Measurements from ENCODE around the gene BIN2. TPM values are rescaled to one million over a fixed set of nuclear protein-coding genes. Genes with fewer than 3 reads are reported as not detected.

BIN2 gene
- total and polyA plus RNA-seq, 2 of the 4 experiments (the other 2 are of a cell fraction): not detected

- no peak overlapping the region for H3K18ac ChIP-seq (ENCODE audit: low read depth, low read length)
- CTCF ChIA-PET: interaction anchor here (0.5 kb wide), 1 partner anchor 35 kb away, joined by 7 read pairs; no protein-coding TSS in a partner anchor
- 71% methylated on average over 1 of the region's 2 CpGs; no CpG with 5 or more reads in 1 of the 2 experiments for WGBS, 2 experiments (ENCODE audit: extremely low coverage in 2 of 2, insufficient read length in 1 of 2)
- H2BK15ac ChIP-seq (ENCODE audit: low read depth, low read length): no peak overlapping the region
- no peak overlapping the region for H3K56ac ChIP-seq (ENCODE audit: extremely low read depth, insufficient read depth, low read length)
- no peak overlapping the region for H4K8ac ChIP-seq (ENCODE audit: low read depth in 2 of 2, low read length in 2 of 2)
- H3K4me3 ChIP-seq (ENCODE audit: insufficient read depth, low read depth, low read length): no peak overlapping the region
- no peaks in the 10 kb centered on the region for H3K4me1 ChIP-seq (ENCODE audit: control insufficient read depth, insufficient read depth, low read length)
- TF ChIP-seq FOS (IDR thresholded peaks at IDR 0.05; ENCODE audit: low read depth, low read length) (no peak), CEBPB (IDR thresholded peaks at IDR 0.05; ENCODE audit: low read depth, low read length) (no peak), SMC3 (IDR thresholded peaks at IDR 0.05; ENCODE audit: low read depth, low read length) (no peak), MAFK (IDR thresholded peaks at IDR 0.05; ENCODE audit: low read depth, low read length) (no peak), USF2 (IDR thresholded peaks at IDR 0.05; ENCODE audit: low read depth, low read length) (no peak), POLR2A (IDR thresholded peaks at IDR 0.05; ENCODE audit: low read depth, low read length) (no peak), BHLHE40 (IDR thresholded peaks at IDR 0.05; ENCODE audit: low read depth, low read length) (no peak), CHD1 (IDR thresholded peaks at IDR 0.05; ENCODE audit: low read depth, low read length) (no peak), ELK1 (IDR thresholded peaks at IDR 0.05; ENCODE audit: borderline replicate concordance, low read depth, low read length) (no peak), MAZ (IDR thresholded peaks at IDR 0.05; ENCODE audit: borderline replicate concordance, low read depth, low read length) (no peak), RAD21 (IDR thresholded peaks at IDR 0.05; ENCODE audit: low read length) (no peak), MXI1 (IDR thresholded peaks at IDR 0.05; ENCODE audit: borderline replicate concordance, low read depth, low read length) (no peak), CTCF (conservative IDR thresholded peaks at IDR 0.05; ENCODE audit: low read depth, low read length) (no peak), RCOR1 (IDR thresholded peaks at IDR 0.05; ENCODE audit: insufficient replicate concordance, low read length) (no peak), RFX5 (IDR thresholded peaks at IDR 0.05; ENCODE audit: low read depth, low read length) (no peak), NFE2L2 (IDR thresholded peaks at IDR 0.05; ENCODE audit: low read depth, low read length) (no peak)
- H4K5ac ChIP-seq (ENCODE audit: low read depth, low read length): no peak overlapping the region
- H3K9ac ChIP-seq (ENCODE audit: low read depth, low read length): no peak overlapping the region
- H3K23ac ChIP-seq (ENCODE audit: low read depth, low read length): no peak overlapping the region
- H2AK5ac ChIP-seq (ENCODE audit: low read depth, low read length): no peak overlapping the region
- no peaks in the 10 kb centered on the region for H4K20me1 ChIP-seq (ENCODE audit: insufficient read depth, low read length)
- DNase-seq (no peak), ATAC-seq (ENCODE audit: low read depth) (no peak)
- intact Hi-C loops (cut with micrococcal nuclease) (no loop called here), dilution Hi-C loops (cut with HindIII; ENCODE audit: low sequenced_read_pairs, unreplicated experiment) (no loop called here), in situ Hi-C loops (cut with MboI; ENCODE audit: low sequenced_read_pairs) (no loop called here)
- no peak overlapping the region for H2BK5ac ChIP-seq (ENCODE audit: low read depth, low read length, poor library complexity, severe bottlenecking)
- H3K27ac ChIP-seq (ENCODE audit: insufficient read depth, low read length): no peak overlapping the region
- H2BK120ac ChIP-seq (ENCODE audit: low read depth, low read length): no peak overlapping the region
- no peak overlapping the region for H3K4ac ChIP-seq (ENCODE audit: low read depth, low read length)
- no peak overlapping the region for H2AFZ ChIP-seq (replicated peaks; ENCODE audit: low read length, poor library complexity)
- no peaks in the 10 kb centered on the region for H3K79me1 ChIP-seq (ENCODE audit: low read depth in 1 of 2, low read length in 2 of 2)
- POLR2A ChIA-PET (ENCODE audit: unreplicated experiment): no interaction called here
- no peaks in the 10 kb centered on the region for H3K9me1 ChIP-seq (ENCODE audit: insufficient read depth, low read length)
- no peak overlapping the region for H4K91ac ChIP-seq (ENCODE audit: insufficient read depth, low read depth, low read length)
- H3K4me2 ChIP-seq (ENCODE audit: low read depth, low read length): no peak overlapping the region
- no TSS peak for BruUV-seq (replicated peaks)
- H3K27me3 ChIP-seq (ENCODE audit: control insufficient read depth, insufficient read depth, low read length): no peaks in the 10 kb centered on the region; the same call in 1 of the 2 replicates
- H3K36me3 ChIP-seq (ENCODE audit: control insufficient read depth, insufficient read depth, low read length): no peaks in the 10 kb centered on the region
- no peak overlapping the region for H2AK9ac ChIP-seq (replicated peaks; ENCODE audit: low read depth, low read length, poor library complexity)
- H3K9me3 ChIP-seq (ENCODE audit: control insufficient read depth, insufficient read depth, low read length): no peaks in the 10 kb centered on the region
- H3K14ac ChIP-seq (replicated peaks; ENCODE audit: low read depth, low read length): no peak overlapping the region
- H2BK20ac ChIP-seq (ENCODE audit: low read depth, low read length): no peak overlapping the region
Observed at GRCh38 chr12:51335931-51336330, 12.0 kb upstream of the BIN2 start.

Measured in IMR-90 (cell line).